ENCODE measurements around the gene DPEP1.
A peak's percentile ranks its signal among the peaks of the same experiment; 100 is the strongest.
"Not testable (repeated sequence)": the region's sequence is repeated elsewhere in the genome, so short reads cannot be mapped to it uniquely, and the experiment has no call there.

DPEP1 gene

DNA sequence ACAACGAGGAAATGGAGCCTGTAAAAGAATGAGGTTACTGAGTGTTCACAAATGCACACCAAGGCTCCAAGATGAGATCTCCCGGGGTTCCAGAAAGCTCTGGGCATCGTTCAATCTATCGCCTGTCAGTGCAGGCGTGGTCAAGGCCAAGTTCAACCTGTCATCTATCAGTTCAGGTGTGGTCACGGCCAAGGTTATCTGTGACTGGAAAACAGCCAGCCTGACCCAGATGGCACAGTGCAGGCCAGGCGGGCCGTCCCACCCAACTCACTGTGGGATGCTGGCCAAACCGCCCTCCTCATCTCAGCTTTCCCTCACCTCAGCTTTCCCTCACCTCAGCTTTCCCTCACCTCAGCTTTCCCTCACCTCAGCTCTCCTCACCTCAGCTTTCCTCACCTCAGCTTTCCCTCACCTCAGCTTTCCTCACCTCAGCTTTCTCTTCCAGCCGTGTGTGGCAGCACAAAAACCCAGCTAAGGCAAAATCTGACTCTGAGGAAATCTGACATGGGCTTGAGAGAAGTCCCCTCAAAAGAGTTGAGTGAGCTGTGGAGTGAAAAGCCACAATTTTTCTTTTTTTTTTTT is 41.7 kb downstream of the DPEP1 start:
- DNase-seq, result no peak

DNA sequence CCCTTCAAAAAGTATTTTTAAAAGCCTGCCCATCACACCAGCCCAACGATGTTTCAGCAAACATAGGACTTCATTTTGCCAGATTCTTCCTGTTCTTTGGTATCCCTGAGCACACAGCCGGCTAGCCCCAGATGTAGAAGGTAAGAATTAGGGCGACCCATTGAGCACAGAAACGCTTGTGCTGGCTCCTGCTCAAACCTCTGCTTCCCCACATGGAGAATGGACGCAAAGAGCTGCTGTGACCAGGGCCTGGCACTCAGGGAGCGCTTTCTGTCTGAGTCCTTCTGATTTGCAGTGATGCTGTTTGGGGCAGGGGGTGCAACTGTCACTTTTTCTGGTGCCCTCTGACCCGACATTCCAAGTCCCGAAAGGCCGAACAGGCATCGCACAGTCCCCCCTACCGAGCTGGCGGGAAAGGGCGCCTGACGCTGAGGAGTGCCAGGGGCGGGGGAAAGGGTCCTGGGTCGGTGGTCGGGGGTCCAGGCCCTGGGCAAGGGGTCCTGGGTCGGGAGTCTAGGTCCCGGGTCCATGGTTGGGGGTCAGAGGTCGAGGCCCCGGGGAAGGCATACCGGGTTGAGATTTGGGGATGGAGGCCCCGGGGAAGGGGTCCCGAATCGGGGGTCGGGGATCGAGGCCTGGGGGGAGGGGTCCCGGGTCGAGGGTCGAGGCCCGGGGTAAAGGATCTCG is 43.1 kb downstream of the DPEP1 start:
- DNase-seq, result no peak

DNA sequence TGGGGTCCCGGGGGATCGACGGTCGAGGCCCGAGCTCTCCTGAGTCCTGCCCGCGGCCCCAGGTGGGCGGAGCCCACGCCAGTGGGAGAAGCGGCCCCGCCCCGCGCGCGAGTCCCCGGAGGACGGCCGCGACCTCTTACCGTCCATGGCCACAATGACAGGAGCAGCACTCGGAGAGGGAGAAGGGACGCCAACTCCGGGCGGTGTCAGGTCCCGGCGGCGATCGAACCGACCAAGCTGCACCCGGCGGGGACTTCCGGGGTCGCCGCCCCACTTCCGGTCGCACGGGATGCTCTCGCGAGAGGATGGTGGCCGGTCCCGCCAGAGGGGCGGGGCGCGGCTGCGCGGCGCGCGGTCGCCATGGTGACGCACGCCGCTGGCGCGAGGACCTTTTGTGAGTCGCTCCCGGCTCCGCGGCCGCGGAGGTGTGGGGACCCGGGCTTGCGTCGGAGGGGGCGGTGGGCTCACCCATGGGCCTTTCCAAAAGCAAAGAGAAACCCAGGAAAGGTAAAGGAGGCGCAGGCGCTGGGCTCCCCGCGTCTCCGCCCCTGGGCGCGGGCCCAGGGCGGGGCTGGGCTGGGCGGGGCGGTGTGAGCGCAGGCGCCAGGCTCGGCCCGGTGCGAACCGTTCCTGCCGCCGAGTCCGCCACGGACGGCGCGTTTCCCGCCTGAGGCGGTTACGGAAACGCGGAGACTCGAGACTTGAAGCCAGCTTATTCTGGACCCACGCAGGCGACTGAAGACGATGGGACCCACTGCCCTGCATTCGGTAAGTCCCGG is 44.2 kb downstream of the DPEP1 start, which contains the start of the genes CHMP1A and SPATA33:
TSS of gene CHMP1A (minus strand) at position 267 of the 779 bp plus-strand sequence. CDS start at position 147, 120 bp downstream.
TSS of gene SPATA33 (plus strand) at position 395 of the 779 bp plus-strand sequence. CDS start at position 471, 76 bp downstream.
- peak; percentile 78 for DNase-seq

DNA sequence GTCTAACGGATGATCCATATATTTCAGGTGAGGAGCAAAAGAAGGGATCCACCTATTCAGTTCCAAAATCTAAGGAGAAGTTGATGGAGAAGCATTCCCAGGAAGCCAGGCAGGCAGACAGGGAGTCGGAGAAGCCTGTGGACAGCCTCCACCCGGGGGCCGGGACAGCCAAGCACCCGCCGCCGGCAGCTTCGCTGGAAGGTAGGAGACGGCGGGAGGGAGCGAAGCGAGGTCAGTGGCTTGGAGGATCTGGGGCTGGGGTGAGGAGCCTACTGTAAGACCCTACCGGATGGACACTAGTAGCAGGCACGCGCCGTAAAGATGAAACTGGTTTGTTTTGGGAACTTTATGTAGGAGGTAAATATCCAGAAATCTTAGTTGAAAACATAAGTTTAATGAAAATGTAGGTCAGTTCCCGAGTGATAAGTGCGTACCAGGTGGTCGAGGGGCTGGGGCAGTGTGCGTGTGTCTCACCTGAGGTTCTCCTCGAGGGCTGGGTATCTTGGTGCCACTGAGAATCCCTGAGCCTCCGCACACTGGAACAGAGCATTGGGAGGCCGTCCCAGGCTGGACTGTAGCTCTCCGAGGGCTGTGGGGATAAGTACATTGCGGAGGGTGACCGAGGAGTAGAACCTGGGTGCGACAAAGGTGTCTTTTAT is 44.9 kb downstream of the DPEP1 start:
- DNase-seq, result no peak

DNA sequence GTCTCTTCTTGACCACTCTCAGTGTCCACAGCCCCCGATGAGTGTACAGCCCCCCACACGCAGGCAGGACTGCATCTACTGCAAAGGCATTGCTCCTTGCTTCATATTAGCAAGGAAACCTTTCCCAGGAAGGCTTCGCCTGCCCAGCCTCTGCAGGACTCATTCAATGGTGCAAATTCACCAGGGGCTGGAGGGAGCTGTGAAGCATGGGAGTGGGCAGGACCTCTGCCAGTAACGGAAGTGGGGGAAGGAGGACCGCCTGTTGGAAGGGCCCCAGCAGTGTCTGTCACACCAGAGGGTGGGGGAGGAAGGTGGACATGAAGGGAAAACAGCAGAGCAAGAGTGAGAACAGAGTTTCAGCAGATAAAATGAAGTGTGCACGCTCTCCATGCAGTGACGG is 46.7 kb downstream of the DPEP1 start:
- DNase-seq, result no peak

DNA sequence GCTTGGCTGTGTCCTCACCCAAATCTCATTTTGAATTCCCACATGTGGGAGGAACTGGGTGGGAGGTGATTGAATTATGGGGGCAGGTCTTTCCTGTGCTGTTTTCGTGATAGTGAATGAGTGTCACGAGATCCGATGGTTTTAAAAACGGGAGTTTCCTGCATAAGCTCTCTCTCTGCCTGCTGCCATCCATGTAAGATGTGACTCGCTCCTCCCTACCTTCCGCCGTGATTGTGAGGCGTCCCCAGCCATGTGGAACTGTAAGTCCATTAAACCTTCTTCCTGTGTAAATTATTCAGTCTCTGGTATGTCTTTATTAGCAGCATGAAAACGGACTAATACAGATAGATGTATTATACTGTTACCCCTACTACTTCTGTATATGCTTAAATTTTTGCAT is 47.8 kb downstream of the DPEP1 start:
- DNase-seq, result no peak

DNA sequence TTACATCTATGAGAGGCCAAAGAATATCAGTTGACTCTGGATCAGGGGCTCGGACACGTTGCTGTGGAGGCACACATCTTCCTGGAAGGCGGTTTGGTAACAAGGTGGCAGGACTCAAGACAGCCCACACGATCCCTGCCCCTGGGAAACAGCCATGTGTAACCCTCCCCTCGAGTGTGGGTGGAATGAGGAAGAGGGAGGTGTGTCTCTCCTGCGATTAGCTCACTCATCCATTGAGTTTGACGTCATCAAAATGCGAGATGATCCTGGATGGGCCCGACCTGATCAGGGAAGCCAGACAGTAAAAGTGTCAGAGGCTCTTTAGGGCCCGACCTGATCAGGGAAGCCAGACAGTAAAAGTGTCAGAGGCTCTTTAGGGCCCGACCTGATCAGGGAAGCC is 50.8 kb downstream of the DPEP1 start:
- DNase-seq, result not testable (repeated sequence)

DNA sequence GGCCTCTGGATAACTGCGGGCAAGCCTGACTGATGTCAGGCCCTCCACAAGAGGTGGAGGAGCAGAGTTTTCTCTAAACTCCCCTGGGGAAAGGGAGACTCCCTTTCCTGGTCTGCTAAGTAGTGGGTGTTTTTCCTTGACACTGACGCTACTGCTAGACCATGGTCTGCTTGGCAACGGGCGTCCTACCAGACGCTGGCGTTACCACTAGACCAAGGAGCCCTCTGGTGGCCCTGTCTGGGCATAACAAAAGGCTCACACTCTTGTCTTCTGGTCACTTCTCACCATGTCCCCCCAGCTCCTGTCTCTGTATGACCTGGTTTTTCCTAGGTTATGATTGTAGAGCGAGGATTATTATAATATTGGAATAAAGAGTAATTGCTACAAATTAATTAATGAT is 53.6 kb downstream of the DPEP1 start:
- peak; percentile 15 for DNase-seq

DNA sequence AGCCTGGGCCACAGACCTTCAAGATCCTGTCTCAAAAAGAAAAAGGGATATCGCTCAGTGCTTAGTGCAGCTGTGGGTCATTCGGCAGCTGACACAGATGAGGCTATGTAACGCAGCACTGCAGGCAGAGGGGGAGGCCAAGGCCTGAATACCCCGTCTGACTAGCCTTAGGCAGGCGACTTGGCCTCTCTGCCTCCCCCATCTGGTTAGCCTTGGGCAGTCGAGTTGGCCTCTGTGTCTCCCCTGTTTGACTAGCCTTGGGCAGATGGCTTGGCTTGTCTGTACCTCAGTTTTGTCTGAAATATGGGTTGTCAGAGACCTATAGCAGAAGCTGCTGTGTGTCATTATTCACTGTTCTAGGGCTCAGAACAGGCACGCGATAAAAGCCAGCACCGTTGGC is 54.2 kb downstream of the DPEP1 start:
- DNase-seq, result no peak

DNA sequence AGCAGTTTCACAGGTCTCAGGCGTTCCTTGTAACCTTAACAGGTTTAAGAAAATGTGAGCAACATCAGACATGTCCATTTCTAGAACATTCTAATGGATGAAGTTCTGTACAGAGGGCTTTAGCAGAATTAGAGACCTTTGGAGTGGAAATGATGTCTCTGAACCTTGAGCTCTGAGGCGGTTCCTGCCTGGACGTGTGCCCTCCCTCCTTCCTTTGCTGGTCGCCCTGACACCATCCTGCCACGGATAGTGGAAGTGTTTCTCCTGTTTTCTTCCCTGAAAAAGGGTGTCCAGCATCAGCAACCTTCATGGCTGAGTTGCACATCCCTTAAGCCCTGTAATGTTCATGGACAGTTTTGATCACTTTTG is 55.3 kb downstream of the DPEP1 start:
- DNase-seq, result no peak

DNA sequence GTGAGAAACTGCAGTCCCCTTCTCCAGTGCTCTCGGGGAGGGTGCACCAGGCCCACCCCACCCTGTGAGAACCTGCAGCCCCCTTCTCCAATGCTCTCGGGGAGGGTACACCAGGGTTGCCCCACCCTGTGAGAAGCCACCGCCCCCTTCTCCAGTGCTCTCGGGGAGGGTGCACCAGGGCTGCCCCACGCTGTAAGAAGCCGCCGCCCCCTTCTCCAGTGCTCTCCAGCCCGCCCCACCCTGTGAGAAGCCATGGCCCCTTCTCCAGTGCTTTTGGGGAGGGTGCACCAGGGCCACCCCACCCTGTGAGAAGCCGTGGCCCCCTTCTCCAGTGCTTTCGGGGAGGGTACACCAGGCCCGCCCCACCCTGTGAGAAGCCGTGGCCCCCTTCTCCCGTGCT is 56.3 kb downstream of the DPEP1 start:
- no peak for DNase-seq

DNA sequence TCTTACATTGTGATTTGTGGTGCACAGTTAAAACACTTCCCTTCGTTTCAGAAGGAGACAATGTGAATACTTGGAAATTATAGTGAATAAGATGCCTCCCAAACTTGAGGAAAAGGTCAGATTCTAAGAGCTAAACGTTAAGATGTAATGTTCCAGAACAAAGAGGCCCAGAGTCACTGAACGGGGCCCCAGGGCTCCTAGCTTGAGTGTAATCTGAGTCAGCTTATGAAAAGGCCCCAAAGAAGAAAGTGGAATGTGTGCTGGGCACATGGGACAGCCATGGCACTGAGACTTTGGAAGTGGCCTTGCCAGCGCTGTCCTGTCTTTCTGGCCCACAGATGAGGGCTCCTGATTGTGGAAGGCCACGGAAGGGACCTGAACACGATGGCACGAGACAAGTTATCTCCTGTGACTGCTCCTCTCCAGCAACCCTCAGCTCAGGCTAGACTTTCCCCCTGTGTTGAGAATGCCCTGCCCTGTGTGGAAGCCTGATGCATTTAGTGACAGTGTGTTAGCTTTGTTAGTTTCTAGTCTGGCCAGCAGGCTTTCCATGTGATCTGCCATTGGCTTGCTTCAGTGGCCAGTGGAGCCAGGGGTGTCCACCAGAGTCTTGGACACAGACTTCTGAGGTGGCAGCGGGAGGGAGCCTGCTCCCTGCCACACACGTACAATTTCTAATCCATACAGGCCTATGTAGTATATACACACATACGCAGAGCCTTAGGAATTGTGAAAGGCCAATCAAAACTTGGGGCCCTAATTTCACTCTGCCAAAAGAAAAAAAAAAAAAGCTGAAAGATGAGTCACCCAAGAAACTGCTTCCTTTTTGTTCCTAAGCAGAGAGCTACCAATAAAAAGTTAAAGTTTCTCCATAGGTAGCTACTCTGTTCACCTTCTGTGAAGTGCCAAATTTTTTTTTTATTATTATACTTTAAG is 57.3 kb downstream of the DPEP1 start:
- peak; percentile 77 for DNase-seq

DNA sequence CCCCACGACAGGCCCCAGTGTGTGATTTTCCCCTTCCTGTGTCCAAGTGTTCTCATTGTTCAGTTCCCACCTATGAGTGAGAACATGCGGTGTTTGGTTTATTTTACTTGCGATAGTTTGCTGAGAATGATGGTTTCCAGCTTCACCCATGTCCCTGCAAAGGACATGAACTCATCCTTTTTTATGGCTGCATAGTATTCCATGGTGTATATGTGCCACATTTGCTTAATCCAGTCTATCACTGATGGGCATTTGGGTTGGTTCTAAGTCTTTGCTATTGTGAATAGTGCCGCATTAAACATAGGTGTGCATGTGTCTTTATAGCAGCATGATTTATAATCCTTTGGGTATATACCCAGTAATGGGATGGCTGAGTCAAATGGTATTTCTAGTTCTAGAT is 58.1 kb downstream of the DPEP1 start:
- DNase-seq, result not testable (repeated sequence)

DNA sequence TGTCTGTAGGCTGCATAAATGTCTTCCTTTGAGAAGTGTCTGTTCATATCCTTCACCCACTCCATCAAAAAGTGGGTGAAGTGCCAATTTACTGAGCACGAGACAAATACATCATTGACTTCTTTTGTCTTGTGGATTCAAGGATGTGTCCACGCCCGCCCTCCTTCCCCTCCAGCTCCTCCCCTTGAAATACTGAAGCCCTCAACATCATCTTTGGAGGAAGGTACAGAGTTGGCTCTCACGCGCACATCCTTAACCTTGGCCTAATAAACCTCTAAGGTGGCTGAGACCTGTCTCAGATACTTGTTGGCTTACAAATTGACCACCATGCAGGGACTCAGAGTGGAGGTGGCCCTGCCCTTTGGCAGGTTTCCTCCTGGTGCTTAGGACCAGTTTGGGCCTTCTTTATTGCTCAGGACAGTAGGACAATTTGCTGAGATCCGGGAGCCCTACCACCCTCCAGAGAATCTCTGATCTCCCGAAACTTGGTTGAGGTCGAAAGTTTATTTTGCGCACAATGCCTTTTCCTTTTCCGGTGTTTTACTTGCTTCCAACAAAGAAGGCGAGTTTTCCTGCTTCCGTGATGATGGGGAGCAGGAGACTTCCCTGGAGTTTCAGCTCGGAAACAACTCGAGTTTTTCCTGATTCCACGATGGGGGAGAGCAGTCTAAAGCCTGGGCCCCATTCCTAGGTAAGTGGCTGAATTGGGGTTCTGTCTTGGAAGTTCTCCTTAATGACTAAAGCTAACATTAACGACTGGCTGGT is 58.9 kb downstream of the DPEP1 start:
- DNase-seq, result no peak

DNA sequence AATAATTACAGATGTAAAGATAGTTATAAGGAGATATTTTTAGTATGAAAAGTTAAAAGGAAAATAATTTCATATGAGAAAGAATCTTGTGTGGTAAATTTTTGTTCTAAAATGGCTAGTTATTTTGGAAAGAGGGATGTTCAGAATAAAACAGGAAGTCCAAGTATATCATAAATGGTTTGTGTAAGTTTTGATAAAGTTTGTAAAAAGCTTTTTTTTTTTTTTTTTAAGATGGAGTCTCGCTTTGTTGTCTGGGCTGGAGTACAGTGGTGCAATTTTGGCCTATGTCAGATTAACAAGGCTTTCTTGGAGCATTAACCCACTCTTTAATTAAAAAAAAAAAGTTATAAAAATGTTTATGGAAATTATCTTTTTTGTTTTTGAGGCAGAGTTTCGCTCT is 64.8 kb downstream of the DPEP1 start:
- no peak for DNase-seq

DNA sequence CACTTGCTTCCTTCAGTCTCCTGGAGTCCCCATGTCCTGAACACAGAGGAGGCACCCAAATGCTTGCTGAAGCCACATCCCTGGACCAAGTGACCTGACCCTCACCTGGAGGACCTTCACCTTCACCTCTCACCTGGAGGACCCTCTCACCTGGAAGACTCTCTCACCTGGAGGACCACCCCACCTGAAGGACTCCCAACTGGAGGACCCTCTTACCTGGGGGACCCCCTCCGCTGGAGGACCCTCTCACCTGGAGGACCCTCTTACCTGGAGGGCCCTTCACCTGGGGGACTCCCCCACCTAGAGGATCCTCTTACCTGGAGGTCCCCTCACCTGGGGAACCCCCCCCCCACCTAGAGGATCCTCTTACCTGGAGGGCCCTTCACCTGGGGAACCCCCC is 72.5 kb downstream of the DPEP1 start:
- DNase-seq, result no peak

DNA sequence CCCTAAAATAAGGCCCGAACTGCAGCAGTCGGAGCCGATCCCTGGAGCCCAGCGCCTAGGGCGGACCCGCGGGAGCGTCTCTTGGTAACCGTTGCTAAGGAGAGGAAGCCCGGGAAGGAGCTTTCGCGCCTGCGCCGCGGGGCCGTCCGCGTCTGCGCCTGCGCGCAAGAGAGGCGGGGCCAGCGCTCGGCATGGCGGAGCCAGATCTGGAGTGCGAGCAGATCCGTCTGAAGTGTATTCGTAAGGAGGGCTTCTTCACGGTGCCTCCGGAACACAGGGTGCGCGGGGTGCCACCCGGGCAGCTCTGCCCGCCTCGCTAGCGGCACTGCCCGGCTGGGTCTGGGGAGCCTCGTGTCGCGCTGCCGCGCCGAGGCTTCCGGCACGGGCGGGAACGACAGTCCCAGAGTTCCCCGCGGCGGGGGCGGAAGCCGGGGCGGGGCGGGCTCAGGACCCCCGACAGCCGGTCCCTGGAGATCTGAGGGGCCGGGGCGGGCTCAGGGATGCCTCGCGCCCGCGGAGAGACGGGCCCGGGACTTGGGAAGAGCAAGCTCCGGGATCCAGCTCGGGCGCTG is 73.2 kb downstream of the DPEP1 start, which contains the start of gene CDK10:
TSS of gene CDK10 (plus strand) at position 170 of the 572 bp plus-strand sequence. CDS start at position 192, 22 bp downstream.
- DNase-seq, result peak; percentile 83

DNA sequence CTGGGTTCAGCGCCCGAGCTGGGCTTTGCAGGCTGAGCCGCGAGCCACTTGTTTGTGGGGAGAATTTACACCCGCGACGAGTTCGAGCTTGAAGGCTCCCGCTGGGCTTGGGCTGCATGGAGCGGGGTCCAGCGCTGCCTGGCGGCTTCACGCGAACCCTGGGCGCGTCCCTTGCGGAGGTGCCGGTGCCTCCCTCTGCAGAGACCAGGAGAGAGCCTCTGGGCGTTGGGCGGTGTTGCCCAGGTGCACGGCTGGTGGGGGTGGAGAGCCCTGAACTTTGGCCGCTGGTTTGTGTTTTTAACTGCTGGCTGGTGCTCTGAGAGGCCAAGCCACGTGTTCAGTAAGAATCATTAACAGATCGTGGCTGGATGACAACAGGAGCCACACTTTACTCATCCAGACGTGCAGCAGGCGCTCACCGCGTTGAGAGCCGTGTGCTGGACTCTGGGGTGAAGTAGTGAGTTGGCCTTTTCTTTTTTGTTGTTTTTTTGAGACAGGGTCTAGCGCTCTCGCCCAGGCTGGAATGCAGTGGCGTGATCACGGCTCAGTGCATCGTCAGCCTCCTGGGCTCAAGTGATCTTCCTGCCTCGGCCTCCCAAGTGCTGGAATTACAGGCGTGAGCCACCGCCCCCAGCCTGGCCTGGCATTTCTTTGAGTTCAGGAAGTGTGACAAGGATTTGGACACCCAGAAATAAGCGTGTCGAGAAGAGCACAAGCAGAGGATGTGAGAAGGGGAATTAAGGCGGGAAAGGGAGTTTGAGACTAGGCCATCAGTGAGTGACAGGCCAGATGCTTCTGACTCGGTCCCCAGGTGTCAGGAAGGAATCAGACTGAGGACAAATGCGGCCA is 73.9 kb downstream of the DPEP1 start:
- no peak for DNase-seq

Measured in MV-4-11 (cell line).